Parathyroid adenoma (tissue), 2 donors: ENCODE data around the gene NADK.

Experiments used
- H2AFZ ChIP-seq: fragments of 300-600 bp; sonication (generic); one replicate; pipeline ENCODE4 v1.7.0; 2017; ENCODE audit warnings: antibody characterized with exemption, mild to moderate bottlenecking
- H3K27ac ChIP-seq: fragments of 300-600 bp; sonication (generic); one replicate; pipeline ENCODE4 v1.7.0; 2017
- H3K27me3 ChIP-seq: fragments of 300-600 bp; sonication (generic); one replicate; pipeline ENCODE4 v1.7.0; 2017; ENCODE audit warnings: low read length; ENCODE audit not compliant: control insufficient read depth, insufficient read depth
- H3K36me3 ChIP-seq: fragments of 300-600 bp; sonication (generic); one replicate; pipeline ENCODE4 v1.7.0; 2017; ENCODE audit warnings: low read length; ENCODE audit not compliant: control insufficient read depth, insufficient read depth
- H3K4me1 ChIP-seq: fragments of 300-600 bp; sonication (generic); one replicate; pipeline ENCODE4 v1.7.0; 2017; ENCODE audit warnings: control low read depth
- H3K4me2 ChIP-seq: fragments of 300-600 bp; sonication (generic); one replicate; pipeline ENCODE4 v1.7.0; 2017; ENCODE audit warnings: low read length
- H3K4me3 ChIP-seq: fragments of 300-600 bp; sonication (generic); one replicate; pipeline ENCODE4 v1.7.0; 2017; ENCODE audit warnings: low read depth, low read length
- H3K79me2 ChIP-seq: fragments of 300-600 bp; sonication (generic); one replicate; pipeline ENCODE4 v1.7.0; 2017; ENCODE audit warnings: control low read depth
- H3K9ac ChIP-seq: fragments of 300-600 bp; sonication (generic); one replicate; pipeline ENCODE4 v1.7.0; 2017; ENCODE audit warnings: mild to moderate bottlenecking
- H3K9me3 ChIP-seq: fragments of 300-600 bp; sonication (generic); one replicate; pipeline ENCODE4 v1.7.0; 2017; ENCODE audit warnings: low read length; ENCODE audit not compliant: control insufficient read depth
- CTCF ChIP-seq: fragments of 300-600 bp; sonication (generic); IDR thresholded peaks from one replicate; pipeline ENCODE4 v1.7.0; 2017; ENCODE audit warnings: antibody characterized with exemption, mild to moderate bottlenecking
- donor health status: primary hyperparathyroidism.

The NADK gene

GRCh38 chr1:1783320-1783719 is 5.0 kb upstream of the NADK start:
- Histone ChIP-seq H3K9me3 (no peaks in the 10 kb centered on the region), H3K4me3 (no peak overlapping the region), H3K4me2 (no peak overlapping the region), H3K27me3 (no peaks in the 10 kb centered on the region), H3K4me1 (no peaks in the 10 kb centered on the region), H3K27ac (peak overlapping the region; percentile 59), H2AFZ (no peak overlapping the region), H3K9ac (no peak overlapping the region), H3K36me3 (no peaks in the 10 kb centered on the region), H3K79me2 (no peaks in the 10 kb centered on the region)
- no peak for TF ChIP-seq CTCF

- peak overlapping the region; percentile 59 for H3K27ac ChIP-seq
- H3K4me1 ChIP-seq = no peaks in the 10 kb centered on the region
- peak overlapping the region; percentile 22 for H3K4me3 ChIP-seq
- H2AFZ ChIP-seq = peak overlapping the region; percentile 52
- H3K9ac ChIP-seq = no peak overlapping the region
- peak overlapping the region; percentile 56 for H3K4me2 ChIP-seq
- H3K9me3 ChIP-seq = no peaks in the 10 kb centered on the region
- no peak for TF ChIP-seq CTCF
- H3K36me3 ChIP-seq = no peaks in the 10 kb centered on the region
- H3K27me3 ChIP-seq = no peaks in the 10 kb centered on the region
- no peaks in the 10 kb centered on the region for H3K79me2 ChIP-seq
Observed at GRCh38 chr1:1782399-1783221, 4.3 kb upstream of the NADK start.

GRCh38 chr1:1781526-1781903 is 3.2 kb upstream of the NADK start:
- Histone ChIP-seq H3K4me2 (no peak overlapping the region), H3K36me3 (no peaks in the 10 kb centered on the region), H3K79me2 (no peaks in the 10 kb centered on the region), H3K9ac (no peak overlapping the region), H3K4me3 (no peak overlapping the region), H3K4me1 (peaks cover 3% of the 10 kb centered on the region), H2AFZ (no peak overlapping the region), H3K27ac (no peak overlapping the region), H3K9me3 (no peaks in the 10 kb centered on the region), H3K27me3 (no peaks in the 10 kb centered on the region)
- TF ChIP-seq CTCF = no peak

- no peak overlapping the region for H2AFZ ChIP-seq
- H3K4me3 ChIP-seq = no peak overlapping the region
- H3K36me3 ChIP-seq = no peaks in the 10 kb centered on the region
- TF ChIP-seq CTCF = no peak
- no peak overlapping the region for H3K4me2 ChIP-seq
- peaks cover 3% of the 10 kb centered on the region for H3K4me1 ChIP-seq
- H3K27ac ChIP-seq = no peak overlapping the region
- no peaks in the 10 kb centered on the region for H3K27me3 ChIP-seq
- H3K9me3 ChIP-seq = no peaks in the 10 kb centered on the region
- no peaks in the 10 kb centered on the region for H3K79me2 ChIP-seq
- no peak overlapping the region for H3K9ac ChIP-seq
Observed at GRCh38 chr1:1780598-1781525, 2.6 kb upstream of the NADK start.
